Colonic mucosa (tissue), 4 donors: ENCODE data around the gene TIPARP. TPM values are rescaled to one million over a fixed set of nuclear protein-coding genes. Genes with fewer than 3 reads are reported as not detected.

Source experiments
- DNase-seq: peaks from one replicate; pipeline ENCODE4 v3.0.0-alpha.2; 2020
- H3K27ac ChIP-seq: fragments of 200-600 bp; one replicate; pipeline ENCODE4 v1.8.0; 2021
- H3K27me3 ChIP-seq: fragments of 200-600 bp; one replicate; pipeline ENCODE4 v1.8.0; 2021
- H3K36me3 ChIP-seq: fragments of 200-600 bp; one replicate; pipeline ENCODE4 v1.8.0; 2021
- H3K4me1 ChIP-seq: fragments of 200-600 bp; one replicate; pipeline ENCODE4 v1.8.0; 2021; ENCODE audit warnings: mild to moderate bottlenecking
- H3K4me3 ChIP-seq: fragments of 200-600 bp; one replicate; pipeline ENCODE4 v1.8.0; 2021
- H3K9ac ChIP-seq, 2 donors: one replicate each; pipeline ENCODE4 v1.7.0; 2013; ENCODE audit warnings: control low read depth in 2 of 2, low read depth in 2 of 2, low read length in 2 of 2
- H3K9me3 ChIP-seq: fragments of 200-600 bp; one replicate; pipeline ENCODE4 v1.8.0; 2021
- intact Hi-C: fragments of 100-400 bp; cut with DNase I; formaldehyde crosslinking; loops from one replicate; pipeline ENCODE4 v1.14.1; 2022
- total RNA-seq, 2 donors: library from RNA; stranded (reverse); fragmentation: NEBNext Ultra II Directional in 1 of 2; extraction: Animal tissue kit (Norgen Biotek cat#: 25700) in 1 of 2; gene quantifications; one replicate each; pipeline ENCODE4 v1.2.1, GENCODE V29; 2021
- TF ChIP-seq, protein P1 (sequence below): fragments of 200-600 bp; IDR thresholded peaks from one replicate; pipeline ENCODE4 v1.8.0; 2022; ENCODE audit warnings: antibody characterized with exemption, mild to moderate bottlenecking
- donor health status: healthy.
- donor health status: DM: no; HTN: no; CAD: no.
- donor health status: DM: no; HTN: no; CAD: no.

Gene TIPARP
- total RNA-seq, 2 donors from 2014 or later: 15.2 to 30.2 TPM

DNA sequence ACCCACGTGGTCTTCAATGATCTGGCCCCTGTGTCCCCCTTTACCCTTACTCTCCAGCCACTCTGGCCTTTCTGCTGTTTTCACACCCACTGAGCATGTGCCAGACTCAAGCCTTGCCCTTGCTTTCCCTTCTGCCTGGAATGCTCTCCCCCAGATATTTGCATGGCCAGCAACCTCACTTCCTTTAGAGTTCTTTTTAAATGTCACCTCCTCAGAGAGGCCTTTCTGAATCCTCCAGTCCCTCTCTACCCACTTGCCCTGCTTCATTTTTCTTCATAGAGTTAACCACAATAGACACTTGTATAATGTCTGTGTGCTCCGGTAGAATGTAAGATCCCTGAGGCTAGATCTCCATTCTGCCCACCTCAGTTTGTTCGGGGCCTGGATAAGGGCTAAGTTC is 39.4 kb upstream of the TIPARP start:
- Histone ChIP-seq H3K4me3 (no peak overlapping the region), H3K9me3 (no peaks in the 10 kb centered on the region), H3K27me3 (no peaks in the 10 kb centered on the region), H3K9ac (no peak overlapping the region), H3K36me3 (no peaks in the 10 kb centered on the region), H3K27ac (no peak overlapping the region), H3K4me1 (no peaks in the 10 kb centered on the region)
- TF ChIP-seq, protein P1, sequence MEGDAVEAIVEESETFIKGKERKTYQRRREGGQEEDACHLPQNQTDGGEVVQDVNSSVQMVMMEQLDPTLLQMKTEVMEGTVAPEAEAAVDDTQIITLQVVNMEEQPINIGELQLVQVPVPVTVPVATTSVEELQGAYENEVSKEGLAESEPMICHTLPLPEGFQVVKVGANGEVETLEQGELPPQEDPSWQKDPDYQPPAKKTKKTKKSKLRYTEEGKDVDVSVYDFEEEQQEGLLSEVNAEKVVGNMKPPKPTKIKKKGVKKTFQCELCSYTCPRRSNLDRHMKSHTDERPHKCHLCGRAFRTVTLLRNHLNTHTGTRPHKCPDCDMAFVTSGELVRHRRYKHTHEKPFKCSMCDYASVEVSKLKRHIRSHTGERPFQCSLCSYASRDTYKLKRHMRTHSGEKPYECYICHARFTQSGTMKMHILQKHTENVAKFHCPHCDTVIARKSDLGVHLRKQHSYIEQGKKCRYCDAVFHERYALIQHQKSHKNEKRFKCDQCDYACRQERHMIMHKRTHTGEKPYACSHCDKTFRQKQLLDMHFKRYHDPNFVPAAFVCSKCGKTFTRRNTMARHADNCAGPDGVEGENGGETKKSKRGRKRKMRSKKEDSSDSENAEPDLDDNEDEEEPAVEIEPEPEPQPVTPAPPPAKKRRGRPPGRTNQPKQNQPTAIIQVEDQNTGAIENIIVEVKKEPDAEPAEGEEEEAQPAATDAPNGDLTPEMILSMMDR: no peak
- DNase-seq: no peak
- intact Hi-C loops: no loop called here

DNA sequence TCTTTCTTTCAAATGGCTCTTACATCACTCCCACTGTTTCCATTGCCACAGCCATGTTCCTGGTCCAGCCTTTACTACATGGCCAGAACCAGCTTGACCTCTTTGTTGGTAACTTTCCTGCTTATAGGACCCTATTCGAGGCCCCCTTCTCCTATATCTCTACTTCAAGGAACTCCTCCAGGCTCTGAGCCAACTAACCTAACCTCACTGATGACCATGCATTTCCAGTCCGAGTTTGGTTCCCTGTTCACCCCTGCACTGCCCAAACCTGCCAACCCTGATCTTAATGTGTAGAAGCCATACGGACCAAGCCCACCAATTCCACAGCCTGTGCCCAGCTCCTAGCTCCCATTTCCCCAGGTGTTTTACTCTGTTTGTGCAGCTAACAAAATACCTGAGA is 38.4 kb upstream of the TIPARP start:
- no peaks in the 10 kb centered on the region for H3K36me3 ChIP-seq

DNA sequence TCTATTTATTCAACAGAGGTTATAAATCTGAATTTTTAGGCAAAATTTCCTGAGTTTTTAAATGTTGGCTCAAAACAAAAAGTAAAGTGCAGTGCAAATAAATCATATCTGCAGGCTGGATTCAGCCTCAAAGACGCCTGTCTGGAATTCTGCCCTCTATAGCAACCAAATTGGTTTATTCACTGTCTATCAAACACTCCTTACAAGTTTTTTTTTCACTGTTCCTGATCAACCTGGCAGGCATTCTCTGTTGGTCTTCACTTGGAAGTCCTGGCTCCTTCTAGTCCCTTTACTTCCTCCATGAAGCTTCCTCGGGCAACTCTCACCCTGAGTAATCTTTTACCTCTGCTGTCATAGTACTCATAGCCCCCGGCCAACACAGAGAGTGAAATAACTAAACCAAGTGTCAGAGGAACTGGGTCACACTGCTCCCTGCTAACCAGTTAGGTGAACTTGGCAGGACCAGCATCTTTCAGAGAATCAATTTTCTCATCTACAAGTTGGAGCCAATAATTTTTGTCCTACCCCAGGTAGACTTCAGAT is 36.8 kb upstream of the TIPARP start:
- Histone ChIP-seq H3K4me1 (no peaks in the 10 kb centered on the region), H3K27ac (no peak overlapping the region), H3K9ac (no peak overlapping the region), H3K4me3 (no peak overlapping the region), H3K36me3 (no peaks in the 10 kb centered on the region), H3K27me3 (no peaks in the 10 kb centered on the region), H3K9me3 (no peaks in the 10 kb centered on the region)
- intact Hi-C loops: no loop called here
- DNase-seq: no peak
- TF ChIP-seq, protein P1: no peak

More for the DNA sequence above, 38.4 kb upstream of the TIPARP start:
- TF ChIP-seq, protein P1: no peak
- no peak for DNase-seq
- Histone ChIP-seq H3K9ac (no peak overlapping the region), H3K27me3 (no peaks in the 10 kb centered on the region), H3K4me1 (no peaks in the 10 kb centered on the region), H3K27ac (no peak overlapping the region), H3K4me3 (no peak overlapping the region), H3K9me3 (no peaks in the 10 kb centered on the region)
- intact Hi-C loops: no loop called here

DNA sequence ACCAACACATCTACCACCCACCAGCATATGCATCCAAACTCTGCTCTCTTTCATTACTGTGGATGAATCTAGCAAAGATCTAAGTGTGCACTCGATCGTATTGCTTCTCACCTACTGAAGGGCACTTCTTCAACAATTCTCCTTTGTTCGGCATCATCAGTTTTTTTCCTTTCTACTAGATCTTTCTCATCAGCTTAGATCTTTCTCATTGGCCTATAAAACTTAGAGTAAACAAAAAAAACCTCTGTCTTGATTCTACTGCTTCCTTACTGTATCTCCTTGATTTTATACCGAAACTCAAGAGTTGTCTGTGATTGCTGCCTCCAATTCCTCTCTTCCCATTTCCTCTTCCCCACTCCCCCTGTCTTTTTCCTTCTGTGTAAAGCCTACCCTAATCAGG is 36.1 kb upstream of the TIPARP start:
- intact Hi-C loops: no loop called here
- no peak overlapping the region for H3K27ac ChIP-seq
- H3K36me3 ChIP-seq: no peaks in the 10 kb centered on the region
- TF ChIP-seq, protein P1: no peak
- no peak overlapping the region for H3K4me3 ChIP-seq
- no peaks in the 10 kb centered on the region for H3K27me3 ChIP-seq
- DNase-seq: no peak
- H3K4me1 ChIP-seq: no peaks in the 10 kb centered on the region
- H3K9ac ChIP-seq: no peak overlapping the region
- no peaks in the 10 kb centered on the region for H3K9me3 ChIP-seq

DNA sequence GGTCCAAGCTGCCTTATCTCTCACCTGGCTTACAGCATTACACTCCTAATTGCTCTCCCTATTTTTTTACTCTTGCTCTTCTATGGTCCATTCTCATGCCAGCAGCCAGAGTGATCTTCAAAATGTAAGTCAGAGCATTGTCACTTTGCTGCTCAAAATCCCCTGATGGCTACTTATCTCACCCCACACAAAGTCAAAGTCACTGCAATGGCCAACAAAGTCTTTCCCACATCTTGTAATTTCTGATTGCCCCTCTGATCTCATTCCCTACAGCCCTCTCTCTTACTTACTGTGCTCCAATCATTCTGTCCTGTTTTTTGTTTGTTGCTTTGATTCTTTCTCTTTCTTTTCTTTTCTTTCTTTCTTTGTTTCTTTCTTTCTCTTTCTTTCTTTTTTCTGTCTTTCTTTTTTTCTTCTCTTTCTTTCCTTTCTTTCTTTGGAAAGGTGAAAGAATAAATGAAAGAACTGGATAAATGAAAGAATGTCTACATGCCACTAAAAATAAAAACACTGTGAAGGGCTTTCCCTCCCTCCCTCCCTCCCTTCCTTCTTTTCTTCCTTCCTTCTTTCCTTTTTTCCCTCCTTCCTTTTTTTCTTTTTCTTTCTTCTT is 34.9 kb upstream of the TIPARP start:
- intact Hi-C loops: no loop called here
- DNase-seq: no peak
- TF ChIP-seq, protein P1: no peak
- H3K27ac ChIP-seq: no peak overlapping the region
- no peak overlapping the region for H3K4me3 ChIP-seq
- H3K9ac ChIP-seq: no peak overlapping the region
- H3K4me1 ChIP-seq: no peaks in the 10 kb centered on the region
- H3K36me3 ChIP-seq: no peaks in the 10 kb centered on the region
- H3K27me3 ChIP-seq: no peaks in the 10 kb centered on the region
- H3K9me3 ChIP-seq: no peaks in the 10 kb centered on the region
